Thoracic aorta (tissue), 2 donors: ENCODE measurements around the gene ONECUT2. TPM values are rescaled to one million over a fixed set of nuclear protein-coding genes. Genes with fewer than 3 reads are reported as not detected.
"Not testable (repeated sequence)": the region's sequence is repeated elsewhere in the genome, so short reads cannot be mapped to it uniquely, and the experiment has no call there.

ENCODE experiments used
- ATAC-seq: fragments of 150-250 bp; one replicate; pipeline ENCODE4 v1.8.0; 2017; ENCODE audit warnings: low read depth; ENCODE audit not compliant: insufficient number of reproducible peaks, low FRiP score
- DNase-seq: peaks from one replicate; pipeline ENCODE4 v3.0.0-alpha.2; 2020; ENCODE audit warnings: low spot score
- H3K27ac ChIP-seq, 2 donors: fragments of 200-600 bp; sonication (generic); 1 replicate in 1 of 2; 2 replicates in 1 of 2; pipeline ENCODE4 v1.5.1; 2016; ENCODE audit warnings: mild to moderate bottlenecking in 2 of 2, moderate library complexity in 2 of 2
- H3K27me3 ChIP-seq: fragments of 200-600 bp; sonication (generic); replicated peaks from 2 replicates; pipeline ENCODE4 v1.6.0; 2016; ENCODE audit warnings: mild to moderate bottlenecking; ENCODE audit not compliant: insufficient read depth
- H3K36me3 ChIP-seq: fragments of 200-600 bp; sonication (generic); one replicate; pipeline ENCODE4 v1.5.1; 2016
- H3K4me1 ChIP-seq, 2 donors: fragments of 200-600 bp; sonication (generic); 1 replicate in 1 of 2; 2 replicates in 1 of 2; pipeline versions ENCODE4 v1.5.1 to v1.6.0; 2016; ENCODE audit warnings: low read depth in 2 of 2, mild to moderate bottlenecking in 1 of 2; ENCODE audit not compliant: control insufficient read depth in 1 of 2
- H3K4me3 ChIP-seq: fragments of 200-600 bp; sonication (generic); 2 replicates; pipeline ENCODE4 v1.5.1; 2016; ENCODE audit warnings: mild to moderate bottlenecking
- H3K9me3 ChIP-seq: fragments of 200-600 bp; sonication (generic); 2 replicates; pipeline ENCODE4 v1.5.1; 2016
- CTCF ChIP-seq: fragments of 200-600 bp; sonication (generic); IDR thresholded peaks from one replicate; pipeline ENCODE4 v1.5.1; 2019; ENCODE audit warnings: antibody characterized with exemption
- total RNA-seq, 2 donors: library from RNA; depleted of rRNA; stranded (reverse); fragments of >200 nt; gene quantifications; one replicate each; pipeline versions ENCODE4 v1.1.0 to v1.2.3, GENCODE V29; 2016

Gene ONECUT2
- total RNA-seq, 2 donors from 2014 or later = not detected

- no peaks in the 10 kb centered on the region for H3K4me1 ChIP-seq
- ATAC-seq (no peak), DNase-seq (no peak)
- no peaks in the 10 kb centered on the region for H3K27me3 ChIP-seq
- no peak for TF ChIP-seq CTCF
- no peaks in the 10 kb centered on the region for H3K9me3 ChIP-seq
- no peaks in the 10 kb centered on the region for H3K36me3 ChIP-seq
- H3K27ac ChIP-seq = no peak overlapping the region
- no peak overlapping the region for H3K4me3 ChIP-seq
Observed at GRCh38 chr18:57518533-57518932, 83.4 kb downstream of the ONECUT2 start.

- H3K27me3 ChIP-seq = no peaks in the 10 kb centered on the region
- no peak overlapping the region for H3K4me3 ChIP-seq
- DNase-seq (no peak), ATAC-seq (no peak)
- no peaks in the 10 kb centered on the region for H3K36me3 ChIP-seq
- TF ChIP-seq CTCF = no peak
- H3K27ac ChIP-seq = no peak overlapping the region
- H3K4me1 ChIP-seq = no peaks in the 10 kb centered on the region
- H3K9me3 ChIP-seq = no peaks in the 10 kb centered on the region
Observed at GRCh38 chr18:57519668-57520424, 84.7 kb downstream of the ONECUT2 start.

- not testable (repeated sequence) for ATAC-seq, DNase-seq, H3K27ac ChIP-seq, H3K4me3 ChIP-seq, H3K27me3 ChIP-seq, H3K36me3 ChIP-seq, H3K9me3 ChIP-seq, H3K4me1 ChIP-seq
Observed at GRCh38 chr18:57522348-57522747, 87.2 kb downstream of the ONECUT2 start.

- Histone ChIP-seq H3K4me1 (no peaks in the 10 kb centered on the region), H3K27ac (no peak overlapping the region), H3K27me3 (no peaks in the 10 kb centered on the region), H3K4me3 (no peak overlapping the region), H3K9me3 (no peaks in the 10 kb centered on the region), H3K36me3 (no peaks in the 10 kb centered on the region)
- ATAC-seq (no peak), DNase-seq (no peak)
- no peak for TF ChIP-seq CTCF
Observed at GRCh38 chr18:57523171-57523956, 88.2 kb downstream of the ONECUT2 start.

- ATAC-seq (no peak), DNase-seq (no peak)
- no peak for TF ChIP-seq CTCF
- Histone ChIP-seq H3K27me3 (no peaks in the 10 kb centered on the region), H3K9me3 (no peaks in the 10 kb centered on the region), H3K4me1 (no peaks in the 10 kb centered on the region), H3K36me3 (no peaks in the 10 kb centered on the region), H3K27ac (no peak overlapping the region), H3K4me3 (no peak overlapping the region)
Observed at GRCh38 chr18:57527556-57528229, 92.5 kb downstream of the ONECUT2 start.
